DMS79 (cell line): ENCODE measurements around the gene ASIC2.

Experiments
- DNase-seq: peaks from one replicate; lab custom pipeline; 2025; lab: John Stamatoyannopoulos, UW

The ASIC2 gene

DNA sequence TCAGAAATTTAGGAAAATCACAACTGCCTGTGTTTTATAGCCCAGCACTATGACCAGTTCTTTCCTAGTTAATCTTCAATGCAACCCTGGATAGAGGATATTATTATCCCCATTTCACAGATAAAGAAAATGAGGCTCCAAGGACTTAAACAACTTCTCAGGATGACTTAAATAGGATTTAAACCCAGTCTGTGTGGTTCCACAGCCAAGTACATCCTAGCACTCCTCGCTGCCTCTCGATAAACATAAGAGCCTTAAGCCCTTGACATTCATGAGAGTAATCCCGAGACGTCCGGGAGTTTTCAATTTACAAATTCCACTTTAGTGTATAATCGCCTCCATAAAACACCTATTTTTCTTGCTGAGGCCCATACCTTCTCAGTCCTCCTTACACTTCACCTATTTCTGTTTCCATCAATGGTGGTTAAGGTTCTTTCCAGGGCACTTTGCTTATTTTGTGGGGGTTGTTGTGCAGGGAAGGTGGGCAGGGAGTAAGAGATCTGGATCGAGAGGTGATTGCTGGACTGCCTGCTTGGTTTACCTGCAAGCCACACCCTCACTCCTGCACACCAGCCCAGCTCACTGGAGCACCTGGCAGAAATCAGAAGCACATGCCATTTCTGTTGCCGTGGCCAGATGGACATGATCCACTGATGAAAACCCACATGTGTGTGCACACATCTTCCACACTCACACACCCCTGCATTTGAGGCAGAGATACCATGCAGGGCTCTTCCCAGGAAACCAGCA is 50.5 kb downstream of the ASIC2 start:
- peak; percentile 61 for DNase-seq

DNA sequence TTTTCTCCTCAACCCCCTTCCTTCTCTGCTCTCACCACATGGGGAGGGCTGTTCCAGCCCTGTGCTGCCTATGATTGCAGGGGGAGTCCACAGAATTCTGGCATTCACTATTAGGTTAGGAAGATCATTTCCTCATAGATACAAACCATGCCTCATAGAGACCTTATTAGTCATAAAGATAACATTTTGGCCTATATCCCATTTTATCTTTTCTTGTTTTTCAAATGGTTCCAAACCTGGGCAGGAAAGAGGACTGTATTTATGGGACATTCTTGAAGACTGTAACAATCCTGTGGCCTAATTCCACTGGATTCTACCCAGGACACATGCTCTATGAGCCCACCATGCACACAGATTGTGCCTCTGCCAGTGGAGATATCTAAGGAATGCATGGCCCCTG is 51.7 kb downstream of the ASIC2 start:
- DNase-seq, result no peak

DNA sequence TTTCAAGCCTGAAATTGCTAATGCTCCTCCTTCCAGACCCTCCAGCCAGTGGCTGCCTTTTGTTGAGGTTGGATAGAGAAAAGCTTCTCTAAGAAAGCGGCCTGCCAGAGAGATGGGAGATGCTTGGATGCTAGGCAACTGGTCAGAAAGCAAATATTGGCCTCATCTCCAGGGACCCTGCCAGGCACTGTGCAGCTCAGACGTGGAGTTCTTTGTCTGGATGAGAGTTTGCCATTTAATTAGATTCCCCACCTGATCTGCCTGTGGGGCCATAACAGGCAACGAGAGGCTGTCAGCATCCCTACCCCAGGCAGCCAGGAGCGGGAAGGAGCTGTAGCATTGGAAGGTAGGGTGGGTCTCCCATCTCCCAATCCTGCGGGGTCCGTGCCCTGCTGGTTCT is 52.7 kb downstream of the ASIC2 start:
- DNase-seq, result peak; percentile 44

DNA sequence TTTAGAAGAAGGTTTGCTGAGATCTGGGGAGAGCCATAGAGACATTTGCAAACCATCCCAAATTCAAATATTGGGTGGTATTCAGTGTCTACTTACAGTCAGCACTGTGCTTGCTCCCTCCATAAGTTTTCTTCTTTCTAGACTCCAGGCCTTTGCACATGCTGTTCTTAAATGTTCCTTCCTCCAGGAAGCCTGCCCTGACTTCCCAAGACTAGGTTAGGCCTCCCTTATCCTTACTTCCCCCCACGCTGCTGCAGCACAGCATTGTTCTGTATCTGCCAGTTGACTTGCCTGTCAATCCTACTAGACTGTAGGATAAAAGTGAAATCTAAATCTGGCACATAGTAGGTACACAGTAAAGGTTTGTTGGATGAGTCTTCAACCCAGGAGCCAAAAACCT is 53.4 kb downstream of the ASIC2 start:
- DNase-seq, result no peak

DNA sequence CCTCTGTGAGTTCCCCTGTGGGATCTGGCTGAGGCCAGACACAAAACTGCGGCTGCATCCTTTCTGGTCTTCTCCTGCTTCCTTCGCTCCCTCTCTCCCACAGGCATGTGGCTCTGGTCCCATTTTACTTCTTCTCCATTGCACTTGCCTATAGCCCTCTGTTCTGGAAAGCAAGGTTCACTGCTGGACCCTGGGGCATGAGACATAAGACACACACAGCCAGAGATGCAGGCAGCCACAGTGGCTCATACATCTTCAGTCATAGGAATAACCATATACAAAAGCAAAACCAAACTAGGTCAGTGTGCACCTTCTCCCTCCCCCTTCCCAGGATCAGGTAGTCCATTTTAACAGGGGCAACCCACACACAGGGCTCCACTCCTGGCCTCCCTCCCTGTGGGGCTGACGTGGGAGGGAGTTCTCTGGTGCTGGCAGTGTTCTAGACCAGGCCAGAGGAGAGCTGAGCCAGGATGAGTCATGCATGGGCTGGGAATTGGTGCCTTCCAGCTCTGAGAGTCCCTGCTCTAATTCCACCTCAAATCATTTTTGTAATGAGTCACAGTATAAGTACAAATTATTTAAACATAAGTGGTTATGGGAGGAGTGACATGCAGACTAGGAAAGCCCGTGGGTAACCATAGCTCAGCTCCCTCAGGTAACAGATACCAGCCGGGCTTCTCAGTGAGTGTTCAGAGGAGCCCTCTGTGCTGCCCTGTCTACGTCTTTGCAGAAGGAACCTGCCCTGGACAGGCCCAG is 58.0 kb downstream of the ASIC2 start:
- DNase-seq, result peak; percentile 17

DNA sequence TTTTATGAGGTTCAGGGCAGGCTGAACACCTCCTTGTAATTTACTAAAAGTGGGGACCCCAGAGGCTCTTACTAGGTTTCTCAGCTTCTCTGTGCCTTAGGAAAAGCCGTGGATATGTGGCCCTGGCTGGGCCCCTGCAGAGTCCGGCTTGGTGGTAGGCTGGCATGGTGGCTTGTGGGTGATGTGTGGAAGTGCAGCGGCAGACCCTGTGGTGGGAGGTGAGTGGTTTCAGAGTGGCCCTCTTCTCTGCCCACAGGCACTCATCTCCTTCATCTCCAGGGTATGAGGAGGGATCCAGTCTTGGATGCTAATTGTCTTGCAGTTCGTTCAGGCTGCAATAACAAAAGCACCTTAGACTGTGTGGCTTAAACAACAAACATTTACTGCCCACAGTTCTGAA is 58.9 kb downstream of the ASIC2 start:
- DNase-seq, result no peak

DNA sequence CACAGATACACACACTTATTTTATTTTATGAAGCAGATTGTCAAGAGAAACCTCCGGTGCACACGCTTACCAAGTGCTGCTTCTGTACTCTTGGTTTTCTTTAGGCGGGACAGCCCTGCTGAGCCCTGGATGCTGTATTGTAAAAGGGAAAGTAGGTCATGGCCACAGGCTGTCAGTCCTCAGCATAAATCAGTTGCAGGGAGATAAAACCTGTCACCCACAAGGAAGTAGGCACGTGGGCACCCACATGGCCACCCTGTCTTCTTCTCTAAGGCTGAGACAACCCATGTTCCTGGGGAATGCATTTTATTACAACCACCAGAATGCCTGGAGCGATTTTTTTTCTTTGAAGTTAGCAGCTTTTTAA is 59.3 kb downstream of the ASIC2 start:
- DNase-seq, result no peak

DNA sequence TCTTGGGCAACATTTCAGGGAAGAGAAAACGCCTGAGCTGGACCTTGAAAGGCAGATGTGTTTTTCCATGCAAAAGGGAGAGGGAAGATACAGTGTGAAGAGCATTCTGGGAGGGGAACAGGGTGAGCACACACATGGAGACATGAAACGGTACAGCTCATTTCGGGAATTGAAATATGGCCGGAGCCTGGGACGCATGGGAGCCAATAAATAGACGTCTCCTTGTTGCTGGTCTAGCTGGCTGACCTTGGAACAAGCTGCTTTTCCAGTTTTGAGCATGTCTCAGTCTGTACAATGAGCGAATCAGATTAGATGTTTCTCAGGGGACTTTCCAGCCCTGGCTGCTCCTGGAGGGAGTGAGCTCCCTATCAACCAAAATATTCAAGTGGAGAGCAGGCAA is 63.6 kb downstream of the ASIC2 start:
- no peak for DNase-seq

DNA sequence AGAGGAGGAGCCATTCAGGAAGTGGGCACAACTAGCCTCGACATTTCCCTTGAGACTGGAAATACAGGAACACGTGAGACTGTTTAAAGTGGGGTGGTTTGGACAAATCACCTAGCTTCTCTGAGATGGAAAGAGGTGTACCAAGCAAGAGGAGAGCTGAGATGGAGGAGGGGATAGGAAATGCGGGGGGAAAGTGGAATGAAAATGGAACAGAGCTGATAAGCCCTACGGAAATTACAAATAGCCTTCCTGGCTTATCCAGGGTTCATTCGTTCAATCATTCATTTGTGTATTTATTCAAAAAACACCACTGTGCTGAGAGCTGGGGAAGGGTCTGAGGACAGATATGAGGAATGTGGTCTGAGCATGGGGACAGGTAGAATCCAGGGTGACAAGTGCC is 64.1 kb downstream of the ASIC2 start:
- DNase-seq, result no peak

DNA sequence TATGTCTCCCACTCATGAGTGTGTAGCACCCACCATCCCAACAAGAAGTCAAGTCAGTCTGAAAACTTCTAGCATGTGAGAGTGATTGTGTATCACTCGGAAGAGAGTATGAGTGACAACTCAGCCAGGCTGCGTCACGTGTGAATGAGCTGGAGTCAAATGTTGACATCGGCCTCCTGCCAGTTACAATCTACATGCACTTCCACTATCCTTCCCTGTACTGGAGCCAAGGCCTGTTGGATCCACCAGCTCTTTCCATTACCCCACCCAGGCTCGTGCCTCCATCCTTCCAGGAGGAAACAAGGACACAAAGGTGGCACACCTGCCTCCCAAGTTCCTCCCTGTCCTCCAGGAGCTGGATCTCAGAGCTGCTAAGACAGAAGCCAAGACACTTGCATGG is 64.5 kb downstream of the ASIC2 start:
- DNase-seq, result no peak

DNA sequence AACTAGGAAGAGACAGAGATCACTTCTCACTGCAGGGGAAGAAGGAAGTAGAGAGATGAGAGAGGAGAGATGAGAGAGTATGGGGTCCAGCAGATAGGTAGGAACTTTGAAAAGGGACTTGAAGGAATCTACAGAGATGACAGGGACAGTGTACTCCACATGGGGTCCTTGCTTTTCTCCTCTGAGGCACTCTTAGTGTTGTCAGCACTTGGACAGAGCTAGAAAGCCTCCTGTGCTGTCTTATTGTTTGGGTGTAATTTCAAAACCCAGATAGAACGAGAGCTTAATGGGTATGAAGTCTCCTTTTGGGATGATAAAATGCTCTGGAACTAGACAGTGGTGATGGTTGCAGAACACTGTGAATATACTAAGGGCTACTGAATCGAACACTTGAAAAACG is 65.2 kb downstream of the ASIC2 start:
- no peak for DNase-seq

DNA sequence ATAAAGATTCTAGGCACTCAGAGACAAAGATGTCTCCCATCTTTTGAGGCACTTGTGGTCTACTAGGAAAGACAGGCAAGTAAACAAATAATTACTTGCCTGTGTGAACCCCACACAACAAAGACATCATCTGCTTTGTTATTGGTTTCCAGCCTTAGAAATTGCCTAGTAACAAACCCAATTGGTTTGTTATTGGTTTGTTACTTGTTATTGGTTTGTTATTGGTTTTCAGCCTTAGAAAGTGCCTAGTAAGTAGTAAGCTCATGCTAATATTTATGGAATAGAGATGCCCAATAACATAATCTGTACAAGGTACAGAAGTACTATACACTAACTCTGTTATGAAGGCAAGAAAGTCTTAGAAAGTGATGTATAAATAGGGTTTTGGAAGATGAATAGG is 67.1 kb downstream of the ASIC2 start:
- no peak for DNase-seq

DNA sequence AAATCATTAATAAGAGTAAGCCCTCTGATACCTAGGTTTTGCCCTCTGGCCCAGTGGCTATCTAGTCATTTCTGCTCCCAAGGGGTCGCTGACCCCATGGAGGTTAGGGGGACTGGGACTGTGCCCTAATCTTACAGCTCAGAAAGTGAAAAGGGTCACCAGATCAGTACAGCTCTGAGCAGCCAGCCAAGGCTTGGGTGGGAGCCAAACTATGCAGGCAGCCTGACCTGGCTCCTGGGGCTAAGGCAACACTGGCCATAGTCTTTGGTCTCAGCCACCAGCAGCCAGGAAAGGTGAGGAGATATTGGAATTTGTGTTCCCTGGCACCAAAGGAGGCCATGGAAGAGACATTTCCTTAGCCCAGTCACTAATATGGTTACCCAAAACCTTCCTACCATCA is 67.6 kb downstream of the ASIC2 start:
- DNase-seq, result no peak

DNA sequence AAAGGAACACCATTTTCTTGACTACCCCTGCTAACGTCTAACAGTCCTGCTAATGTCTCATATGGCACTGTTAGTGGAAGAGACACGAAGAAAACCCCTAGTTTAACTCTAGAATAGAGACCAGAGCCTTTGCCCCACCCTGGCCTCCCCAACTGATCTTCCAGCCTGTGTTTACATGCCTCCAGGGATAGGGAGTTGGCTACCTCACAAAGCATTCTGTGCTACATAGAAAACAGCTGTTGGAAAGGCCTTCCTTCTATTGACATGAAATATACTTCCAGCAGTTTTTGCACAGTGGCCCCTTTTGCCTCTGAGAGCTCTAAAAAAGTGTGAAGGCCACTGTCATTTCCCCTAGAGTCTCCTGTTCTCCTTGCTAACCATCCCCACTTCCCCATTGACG is 73.1 kb downstream of the ASIC2 start:
- no peak for DNase-seq

DNA sequence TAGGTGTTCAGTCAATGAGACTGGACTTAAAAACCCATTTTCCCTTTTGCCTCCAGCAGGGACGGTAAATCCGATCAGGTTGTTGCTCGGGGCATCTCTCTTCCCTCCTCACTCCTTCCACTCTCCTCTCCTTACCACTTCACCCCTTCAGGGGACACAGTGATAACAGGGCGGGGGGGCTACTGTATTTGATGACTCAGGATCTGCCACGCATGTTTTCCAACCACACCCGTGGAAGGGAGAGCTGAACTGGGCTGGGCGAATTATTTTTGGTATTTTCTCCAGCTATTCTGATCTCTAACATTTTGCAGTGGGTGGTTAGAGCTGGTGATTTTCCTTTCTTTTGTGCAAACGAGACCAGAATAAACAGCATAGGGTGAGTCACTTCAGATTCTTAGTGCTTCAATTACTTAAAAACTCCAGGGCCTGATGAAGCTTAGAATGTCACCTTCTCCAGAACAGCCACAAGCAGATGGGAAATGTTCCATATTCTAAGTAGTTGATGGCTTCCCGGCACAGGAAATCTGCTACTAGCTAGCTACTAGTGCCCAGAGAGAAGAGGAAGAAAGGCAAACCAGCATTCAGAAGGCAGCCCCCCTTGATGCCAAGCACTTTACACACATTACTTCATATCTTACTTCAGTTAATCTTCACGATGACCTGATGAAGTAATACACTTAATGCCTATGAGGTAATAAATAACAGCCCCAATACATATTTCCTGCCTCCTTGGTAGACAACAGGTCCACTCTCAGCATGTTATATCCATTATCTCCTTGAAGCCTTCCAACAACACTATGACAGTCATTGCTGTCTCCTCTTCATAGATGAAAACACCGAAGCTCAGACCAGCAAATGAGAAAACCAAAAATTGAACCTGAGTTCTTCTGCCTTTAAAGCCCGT is 74.1 kb downstream of the ASIC2 start:
- no peak for DNase-seq

DNA sequence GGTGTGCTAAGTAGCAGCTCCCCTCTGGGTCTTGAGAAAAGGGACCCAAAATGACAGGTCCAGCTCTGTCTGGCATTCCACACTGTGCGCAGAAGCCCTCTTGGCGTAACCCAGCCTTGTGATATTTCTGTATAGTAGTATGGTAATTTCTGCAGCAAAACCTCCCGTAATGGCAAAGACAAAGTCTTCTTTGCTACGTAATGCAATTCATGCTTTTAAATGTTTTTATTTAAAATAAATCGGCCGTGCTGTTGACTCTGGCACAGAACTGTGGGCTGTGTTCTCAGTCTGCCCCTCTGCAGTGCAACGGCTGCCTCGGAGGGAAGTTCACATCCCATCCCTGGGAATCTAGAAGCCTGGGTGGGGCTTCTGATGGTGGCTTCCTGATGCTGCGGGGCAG is 75.2 kb downstream of the ASIC2 start:
- DNase-seq, result no peak

DNA sequence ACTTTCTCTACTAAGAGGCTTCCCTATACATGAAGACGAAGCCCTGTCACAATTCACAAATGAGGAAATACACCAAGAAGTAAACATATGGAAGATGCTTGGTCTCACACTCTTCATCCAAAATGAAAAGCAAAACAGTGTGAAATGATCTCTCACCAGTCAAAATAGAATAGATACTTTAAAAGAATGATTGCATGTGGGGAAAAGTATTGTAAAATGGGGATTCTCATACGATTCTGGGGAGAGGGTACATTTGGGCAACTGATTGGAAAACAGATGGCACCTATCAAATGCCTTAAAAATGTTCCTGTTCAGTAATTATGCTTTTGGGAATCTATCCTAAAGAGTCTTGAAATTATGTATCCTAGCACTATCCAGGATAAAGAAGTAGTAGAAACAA is 78.1 kb downstream of the ASIC2 start:
- no peak for DNase-seq

DNA sequence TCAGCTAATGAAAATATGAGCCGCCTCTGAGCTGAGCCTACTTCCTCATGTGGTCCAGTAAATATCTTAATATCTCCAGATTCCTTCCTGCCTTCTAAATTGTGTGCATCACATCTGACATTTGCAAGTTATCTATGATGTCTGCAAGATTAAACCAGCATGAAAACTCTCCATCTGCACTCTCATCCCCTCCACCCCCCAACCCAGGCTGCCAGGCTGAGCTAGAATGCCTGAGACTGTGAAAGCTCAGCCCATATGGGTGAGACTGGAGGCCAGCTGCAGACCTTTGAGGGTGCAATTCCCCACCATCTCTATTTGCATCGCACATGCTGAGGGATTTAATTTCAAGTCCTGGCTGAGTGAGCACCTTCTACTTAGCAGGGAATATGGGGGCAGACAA is 82.8 kb downstream of the ASIC2 start:
- DNase-seq, result no peak

DNA sequence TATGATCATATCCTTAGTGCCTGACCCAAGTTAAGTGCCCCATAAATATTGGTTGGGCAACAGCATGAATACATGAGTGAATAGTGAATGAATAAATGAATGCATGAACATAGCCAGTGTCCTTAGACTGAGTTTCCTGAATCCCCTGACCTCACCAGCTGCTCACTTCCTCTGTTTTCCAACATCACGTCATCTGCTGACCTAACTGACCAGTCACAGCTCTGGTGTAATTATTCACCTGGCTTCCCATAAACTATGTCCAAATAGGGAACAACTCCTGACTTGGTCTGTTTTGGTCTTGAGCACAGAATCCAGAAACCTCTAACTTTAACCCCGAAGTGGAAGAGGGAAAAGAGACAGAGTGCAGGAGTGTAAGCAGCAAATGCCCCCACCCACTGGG is 83.4 kb downstream of the ASIC2 start:
- no peak for DNase-seq

DNA sequence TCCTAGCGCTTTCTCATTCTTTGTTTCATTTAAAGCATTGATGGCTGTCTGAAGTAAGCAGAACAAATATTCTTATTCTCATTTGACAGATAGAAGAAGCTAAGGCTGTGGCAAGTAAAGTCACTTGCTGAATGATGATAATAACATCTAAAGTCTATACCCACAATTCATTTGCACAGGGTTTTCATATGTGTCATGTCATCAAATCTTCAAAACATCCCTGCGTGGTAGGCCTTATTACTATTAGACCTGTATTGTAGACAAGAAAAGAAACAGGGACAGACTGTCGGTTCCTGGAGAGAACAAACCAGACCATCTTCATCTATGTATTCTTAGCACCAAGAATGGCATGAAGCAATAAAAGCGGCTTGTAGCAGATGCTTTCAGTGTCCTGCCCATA is 85.9 kb downstream of the ASIC2 start:
- DNase-seq, result no peak

DNA sequence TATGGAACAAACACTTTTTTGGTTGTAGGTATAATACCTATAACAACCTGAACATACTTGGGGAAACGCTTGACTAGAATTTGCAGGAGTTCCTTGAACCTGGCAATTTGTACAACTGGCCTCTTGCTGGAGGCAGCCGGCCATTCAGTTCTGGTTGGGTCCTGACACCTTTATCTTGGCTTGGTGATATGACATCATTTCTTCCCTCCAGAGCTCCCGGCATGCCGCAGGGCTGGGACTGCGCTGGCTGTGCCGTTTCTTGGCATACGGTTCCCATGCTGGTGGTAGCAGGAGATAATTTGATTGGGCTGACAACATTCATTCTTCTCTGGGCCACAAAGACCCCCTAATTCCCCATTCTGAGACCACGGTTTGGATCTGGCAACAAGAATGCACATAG is 87.5 kb downstream of the ASIC2 start:
- DNase-seq, result no peak

DNA sequence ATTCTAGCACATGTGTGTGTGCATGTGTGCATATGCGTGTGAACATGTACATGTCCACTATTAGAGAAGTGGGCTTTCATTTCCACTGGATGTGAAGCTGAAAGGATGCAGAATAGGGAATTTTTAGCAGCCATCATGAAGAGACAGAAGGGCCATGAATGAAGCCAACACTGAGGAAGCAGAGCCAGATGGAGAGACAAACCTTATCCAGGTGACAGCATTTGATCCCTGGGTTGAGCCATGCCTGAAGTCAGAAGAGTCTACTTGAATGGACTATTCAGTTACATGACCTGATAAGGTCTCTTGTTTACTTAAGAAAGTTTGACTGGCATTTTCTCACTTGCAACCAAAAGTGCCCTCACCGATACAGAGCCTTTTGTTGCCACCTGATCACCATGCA is 88.4 kb downstream of the ASIC2 start:
- DNase-seq, result no peak

DNA sequence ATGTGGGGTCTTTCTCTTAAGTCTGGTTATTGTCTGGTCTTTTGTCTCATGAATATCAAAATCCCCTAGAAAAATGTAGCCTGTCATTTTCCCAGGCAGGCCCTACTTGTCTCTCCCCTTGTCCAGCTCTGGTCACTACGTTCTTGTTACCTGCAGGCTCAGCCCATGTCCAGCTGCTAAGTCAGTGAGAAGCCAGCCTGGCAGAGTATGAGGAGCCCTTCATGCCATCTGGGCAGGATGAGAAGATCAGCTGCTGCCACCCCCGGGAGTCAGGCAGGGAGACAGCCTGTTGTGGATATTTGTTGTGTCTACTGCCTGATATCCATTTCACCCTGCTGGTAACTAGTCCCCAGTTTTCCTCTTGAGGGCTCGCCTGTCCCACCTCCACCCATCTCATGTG is 88.9 kb downstream of the ASIC2 start:
- DNase-seq, result no peak
